ENCODE data around the gene GIT2. TPM values are rescaled to one million over a fixed set of nuclear protein-coding genes. Genes with fewer than 3 reads are reported as not detected.

Gene GIT2
- total and polyA plus RNA-seq, 12 donors: 24.3 to 80.9 (median 56.0) TPM

GRCh38 chr12:109897029-109897428, 99.1 kb downstream of the GIT2 start:
- intact Hi-C loops (cut with DNase I): no loop called here
- peaks cover 5 to 18% of the 10 kb centered on the region in 2 donors for H3K4me1 ChIP-seq (replicated peaks in 1 of 2)
- 81 to 85% (median 84%) methylated on average over 6 of the region's 6 CpGs for WGBS, 4 donors
- H3K27me3 ChIP-seq: no peaks in the 10 kb centered on the region
- H3K27ac ChIP-seq: no peak overlapping the region
- no peak overlapping the region for H3K4me3 ChIP-seq
- no peaks in the 10 kb centered on the region for H3K36me3 ChIP-seq (replicated peaks in 1 of 2)
- TF ChIP-seq CTCF (IDR thresholded peaks at IDR 0.05) (no peak), POLR2A (IDR thresholded peaks at IDR 0.05) (no peak)
- no peak for DNase-seq
- H3K9me3 ChIP-seq (replicated peaks in 1 of 3): no peaks in the 10 kb centered on the region

- TF ChIP-seq POLR2A (IDR thresholded peaks at IDR 0.05) (no peak), CTCF (IDR thresholded peaks at IDR 0.05) (no peak)
- no peak overlapping the region for H3K4me3 ChIP-seq
- H3K27me3 ChIP-seq: no peaks in the 10 kb centered on the region
- no peaks in the 10 kb centered on the region for H3K36me3 ChIP-seq (replicated peaks in 1 of 2)
- H3K4me1 ChIP-seq (replicated peaks in 1 of 2): peaks cover 5 to 10% of the 10 kb centered on the region in 2 donors
- H3K9me3 ChIP-seq (replicated peaks in 1 of 3): no peaks in the 10 kb centered on the region
- intact Hi-C loops (cut with DNase I): no loop called here
- DNase-seq: no peak
- WGBS, 4 donors: 79 to 89% (median 82%) methylated on average over 5 to 6 of the region's 6 CpGs
- no peak overlapping the region for H3K27ac ChIP-seq
These were observed 100.0 kb downstream of the GIT2 start for GRCh38 chr12:109896188-109896587.

GRCh38 chr12:109894939-109895338, 101.2 kb downstream of the GIT2 start:
- no peaks in the 10 kb centered on the region for H3K9me3 ChIP-seq (replicated peaks in 1 of 3)
- no peak overlapping the region for H3K27ac ChIP-seq
- no peaks in the 10 kb centered on the region for H3K27me3 ChIP-seq
- intact Hi-C loops (cut with DNase I): no loop called here
- 54 to 66% (median 61%) methylated on average over 4 of the region's 4 CpGs for WGBS, 4 donors
- H3K4me3 ChIP-seq: no peak overlapping the region
- no peak for TF ChIP-seq POLR2A (IDR thresholded peaks at IDR 0.05)
- TF ChIP-seq CTCF (IDR thresholded peaks at IDR 0.05): no peak
- no peak for DNase-seq
- no peaks in the 10 kb centered on the region for H3K36me3 ChIP-seq (replicated peaks in 1 of 2)
- H3K4me1 ChIP-seq (replicated peaks in 1 of 2): peaks cover 5 to 6% of the 10 kb centered on the region in 2 donors

- no peaks in the 10 kb centered on the region for H3K36me3 ChIP-seq (replicated peaks in 1 of 2)
- H3K4me3 ChIP-seq: no peak overlapping the region
- no peak overlapping the region for H3K27ac ChIP-seq
- H3K9me3 ChIP-seq (replicated peaks in 1 of 3): no peaks in the 10 kb centered on the region
- TF ChIP-seq CTCF (IDR thresholded peaks at IDR 0.05): no peak
- TF ChIP-seq POLR2A (IDR thresholded peaks at IDR 0.05): no peak
- 75 to 80% (median 78%) methylated on average over 7 of the region's 7 CpGs for WGBS, 4 donors
- DNase-seq: no peak
- intact Hi-C loops (cut with DNase I): no loop called here
- peaks cover 0 to 4% of the 10 kb centered on the region in 2 donors for H3K4me1 ChIP-seq (replicated peaks in 1 of 2)
- H3K27me3 ChIP-seq: no peaks in the 10 kb centered on the region
These were observed 102.7 kb downstream of the GIT2 start for GRCh38 chr12:109893261-109893995.

Measured in adrenal gland (tissue), 12 donors.